ENCODE results near the gene CREB3L1. TPM values are rescaled to one million over a fixed set of nuclear protein-coding genes. Genes with fewer than 3 reads are reported as not detected.

Gene CREB3L1
- total and polyA plus RNA-seq, 10 donors, result 0.28 to 8.9 (median 2.8) TPM

DNA sequence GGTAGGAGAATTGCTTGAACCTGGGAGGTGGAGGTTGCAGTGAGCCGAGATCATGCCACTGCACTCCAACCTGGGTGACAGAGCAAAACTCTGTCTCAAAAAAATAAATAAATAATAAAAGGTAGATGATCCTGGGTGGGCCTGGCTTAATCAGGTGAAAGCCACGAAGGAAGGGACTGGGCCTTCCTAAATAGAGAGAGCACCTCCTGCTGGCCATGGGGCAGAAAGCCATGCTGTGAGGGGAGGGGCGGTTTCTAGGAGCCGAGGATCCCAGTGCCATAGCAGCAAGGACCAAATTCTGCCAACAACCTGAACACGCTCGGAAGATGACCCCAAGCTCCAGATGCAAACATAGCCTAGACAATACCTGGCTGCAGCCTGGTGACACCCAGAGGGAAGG lies 45.3 kb downstream of the CREB3L1 start:
- Histone ChIP-seq H3K36me3 (no peaks in the 10 kb centered on the region), H3K9me3 (no peaks in the 10 kb centered on the region), H3K27ac (no peak overlapping the region), H3K27me3 (replicated peaks in 1 of 7) (peaks cover 0 to 10% (median 0%) of the 10 kb centered on the region in 7 donors), H3K4me1 (peaks cover 12 to 75% (median 26%) of the 10 kb centered on the region in 6 donors), H3K4me3 (no peak overlapping the region)
- intact Hi-C loops (cut with DNase I; ENCODE audit: low total_unique reads), result no loop called here
- 77 to 94% (median 89%) methylated on average over 6 of the region's 6 CpGs for WGBS, 5 donors
- TF ChIP-seq POLR2AphosphoS5 (IDR thresholded peaks at IDR 0.05), result no peak
- TF ChIP-seq, protein P1, sequence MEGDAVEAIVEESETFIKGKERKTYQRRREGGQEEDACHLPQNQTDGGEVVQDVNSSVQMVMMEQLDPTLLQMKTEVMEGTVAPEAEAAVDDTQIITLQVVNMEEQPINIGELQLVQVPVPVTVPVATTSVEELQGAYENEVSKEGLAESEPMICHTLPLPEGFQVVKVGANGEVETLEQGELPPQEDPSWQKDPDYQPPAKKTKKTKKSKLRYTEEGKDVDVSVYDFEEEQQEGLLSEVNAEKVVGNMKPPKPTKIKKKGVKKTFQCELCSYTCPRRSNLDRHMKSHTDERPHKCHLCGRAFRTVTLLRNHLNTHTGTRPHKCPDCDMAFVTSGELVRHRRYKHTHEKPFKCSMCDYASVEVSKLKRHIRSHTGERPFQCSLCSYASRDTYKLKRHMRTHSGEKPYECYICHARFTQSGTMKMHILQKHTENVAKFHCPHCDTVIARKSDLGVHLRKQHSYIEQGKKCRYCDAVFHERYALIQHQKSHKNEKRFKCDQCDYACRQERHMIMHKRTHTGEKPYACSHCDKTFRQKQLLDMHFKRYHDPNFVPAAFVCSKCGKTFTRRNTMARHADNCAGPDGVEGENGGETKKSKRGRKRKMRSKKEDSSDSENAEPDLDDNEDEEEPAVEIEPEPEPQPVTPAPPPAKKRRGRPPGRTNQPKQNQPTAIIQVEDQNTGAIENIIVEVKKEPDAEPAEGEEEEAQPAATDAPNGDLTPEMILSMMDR (IDR thresholded peaks at IDR 0.05 in 8 of 11, conservative IDR thresholded peaks at IDR 0.05 in 3 of 11), result peak in 2 of 11 experiments; percentile 25 to 34
- DNase-seq, result no peak

DNA sequence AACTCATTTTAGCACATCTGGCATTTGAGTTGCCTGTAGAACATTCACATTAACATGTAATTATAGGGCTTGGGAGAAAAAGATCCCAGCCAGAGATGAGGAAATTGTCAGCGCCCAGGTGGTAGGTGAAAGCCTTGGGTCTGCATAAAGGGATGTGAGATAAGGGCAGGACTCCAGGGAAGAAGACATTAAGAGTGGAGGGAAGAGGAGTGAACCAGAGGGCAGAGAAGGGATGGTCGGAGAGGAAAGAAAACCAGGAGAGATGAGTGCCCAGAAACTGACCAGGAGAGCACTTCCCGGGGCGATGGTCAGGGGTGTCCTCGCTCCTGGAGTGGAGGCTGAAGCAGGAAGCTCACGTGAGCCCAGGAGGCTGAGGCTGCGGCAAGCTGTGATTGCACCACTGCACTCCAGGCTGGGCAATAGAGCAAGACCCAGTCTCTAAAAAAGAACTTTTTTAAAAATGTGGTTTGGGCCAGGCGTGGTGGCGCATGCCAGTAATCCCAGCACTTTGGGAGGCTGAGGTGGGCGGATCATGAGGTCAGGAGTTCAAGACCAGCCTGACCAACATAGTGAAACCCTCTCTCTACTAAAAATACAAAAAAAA lies 49.5 kb downstream of the CREB3L1 start:
- no peak for TF ChIP-seq POLR2A (IDR thresholded peaks at IDR 0.05)
- no peaks in the 10 kb centered on the region for H3K9me3 ChIP-seq
- no peaks in the 10 kb centered on the region for H3K36me3 ChIP-seq
- no peak overlapping the region for H3K4me3 ChIP-seq
- no peak for DNase-seq
- H3K4me1 ChIP-seq, result peaks cover 0 to 56% (median 14%) of the 10 kb centered on the region in 6 donors
- peaks cover 0 to 37% (median 16%) of the 10 kb centered on the region in 7 donors for H3K27me3 ChIP-seq (replicated peaks in 1 of 7)
- H3K27ac ChIP-seq, result no peak overlapping the region
- intact Hi-C loops (cut with DNase I; ENCODE audit: low total_unique reads), result no loop called here
- 65 to 85% (median 68%) methylated on average over 10 of the region's 10 CpGs for WGBS, 5 donors

DNA sequence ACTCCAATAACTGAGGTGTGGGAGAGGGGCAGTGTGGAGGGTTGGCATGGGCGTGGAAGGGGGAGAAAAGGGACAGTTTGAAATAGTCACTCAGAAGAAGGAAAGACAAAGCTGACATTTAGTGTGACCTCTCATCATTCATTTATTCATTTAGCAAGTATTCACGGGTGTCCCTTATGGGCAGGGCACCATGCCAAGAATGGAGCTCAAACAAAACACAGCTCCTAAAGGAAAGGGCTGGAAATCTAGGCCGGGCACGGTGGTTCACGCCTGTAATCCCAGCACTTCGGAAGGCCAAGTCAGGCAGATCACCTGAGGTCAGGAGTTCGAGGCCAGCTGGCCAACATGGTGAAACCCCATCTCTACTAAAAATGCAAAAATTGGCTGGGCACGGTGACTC lies 50.4 kb downstream of the CREB3L1 start:
- intact Hi-C loops (cut with DNase I; ENCODE audit: low total_unique reads), result no loop called here
- Histone ChIP-seq H3K36me3 (no peaks in the 10 kb centered on the region), H3K27me3 (replicated peaks in 1 of 7) (peaks cover 0 to 46% (median 25%) of the 10 kb centered on the region in 7 donors), H3K4me1 (peaks cover 6 to 56% (median 22%) of the 10 kb centered on the region in 6 donors), H3K9me3 (no peaks in the 10 kb centered on the region), H3K27ac (no peak overlapping the region), H3K4me3 (no peak overlapping the region)
- WGBS, 5 donors, result 67 to 83% (median 75%) methylated on average over 8 of the region's 8 CpGs
- TF ChIP-seq POLR2AphosphoS5 (IDR thresholded peaks at IDR 0.05), result no peak
- TF ChIP-seq, protein P1 (IDR thresholded peaks at IDR 0.05 in 8 of 11, conservative IDR thresholded peaks at IDR 0.05 in 3 of 11), result no peak
- TF ChIP-seq POLR2A (IDR thresholded peaks at IDR 0.05), result no peak
- DNase-seq, result no peak

DNA sequence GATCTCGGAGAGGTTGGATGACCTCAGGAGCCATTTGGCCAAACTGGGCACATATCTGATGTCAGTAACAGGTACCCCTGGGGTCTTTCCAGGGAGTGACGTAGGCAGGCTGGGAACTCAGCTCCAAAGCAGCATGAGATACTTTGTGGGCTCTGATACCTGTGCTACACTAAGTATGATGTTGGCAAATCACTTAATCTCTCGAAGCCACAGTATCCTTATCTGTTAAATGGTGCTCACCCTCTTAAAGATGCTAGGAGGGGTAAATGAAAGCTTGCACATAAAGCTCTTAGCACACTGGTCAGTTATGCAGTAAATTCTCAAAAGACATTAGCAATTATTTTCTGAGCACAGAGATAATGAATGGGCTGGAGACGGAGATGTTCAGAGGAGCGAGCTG lies 52.7 kb downstream of the CREB3L1 start:
- peaks cover 0 to 69% (median 45%) of the 10 kb centered on the region in 7 donors for H3K27me3 ChIP-seq (replicated peaks in 1 of 7)
- no peaks in the 10 kb centered on the region for H3K36me3 ChIP-seq
- intact Hi-C loops (cut with DNase I; ENCODE audit: low total_unique reads), result no loop called here
- H3K4me1 ChIP-seq, result peaks cover 9 to 68% (median 37%) of the 10 kb centered on the region in 6 donors
- WGBS, 5 donors, result 60 to 68% (median 65%) methylated on average over 5 of the region's 5 CpGs
- no peak overlapping the region for H3K4me3 ChIP-seq
- no peak for DNase-seq
- no peak for TF ChIP-seq POLR2AphosphoS5 (IDR thresholded peaks at IDR 0.05)
- TF ChIP-seq, protein P1 (IDR thresholded peaks at IDR 0.05 in 8 of 11, conservative IDR thresholded peaks at IDR 0.05 in 3 of 11), result no peak
- TF ChIP-seq POLR2A (IDR thresholded peaks at IDR 0.05), result no peak
- H3K27ac ChIP-seq, result no peak overlapping the region
- no peaks in the 10 kb centered on the region for H3K9me3 ChIP-seq
